HEK293 (cell line): ENCODE measurements around the gene HTT-AS.

Experiments
- CTCF ChIA-PET: fragments of 350-600 bp; formaldehyde crosslinking; extraction: SDS; loops from one replicate; lab custom pipeline; 2021; ENCODE audit warnings: antibody characterized with exemption; lab: Yijun Ruan, JAX
- POLR2A ChIA-PET: fragments of 300-600 bp; formaldehyde crosslinking; extraction: SDS; loops from one replicate; lab custom pipeline; 2020; ENCODE audit warnings: antibody characterized with exemption, inconsistent platforms; lab: Yijun Ruan, JAX
- H3K27ac ChIP-seq: fragments of 200-500 bp; sonication (Bioruptor generic); 2 replicates; pipeline ENCODE4 v1.5.1; 2014; ENCODE audit warnings: low read depth, low read length, control low read depth, inconsistent platforms; ENCODE audit errors: extremely low read depth
- H3K36me3 ChIP-seq, 2 experiments: fragments of 200-500 bp in 1 of 2; sonication (Bioruptor generic) in 1 of 2; 1 replicate in 1 of 2; 2 replicates in 1 of 2; pipeline ENCODE4 v1.5.1; 2014 to 2017; ENCODE audit warnings: inconsistent platforms in 2 of 2, low read length in 2 of 2; ENCODE audit not compliant: control insufficient read depth in 2 of 2, insufficient read depth in 1 of 2
- H3K4me1 ChIP-seq: fragments of 200-500 bp; sonication (Bioruptor generic); 2 replicates; pipeline ENCODE4 v1.5.1; 2014; ENCODE audit warnings: mild to moderate bottlenecking, low read length, inconsistent platforms; ENCODE audit not compliant: control insufficient read depth, insufficient read depth
- H3K4me3 ChIP-seq: 2 replicates; pipeline ENCODE4 v1.5.1; 2011; ENCODE audit warnings: low read depth, mild to moderate bottlenecking, control low read depth, low read length, moderate library complexity
- H3K9me3 ChIP-seq: fragments of 200-500 bp; sonication (Bioruptor generic); 2 replicates; pipeline ENCODE4 v1.5.1; 2014; ENCODE audit warnings: low read depth, low read length, inconsistent platforms; ENCODE audit not compliant: control insufficient read depth, insufficient read depth
- CTCF ChIP-seq: fragments of 450-650 bp; formaldehyde crosslinking; IDR thresholded peaks from 2 replicates; pipeline ENCODE4 v1.5.1; 2016; ENCODE audit warnings: missing biosample characterization, missing genetic modification characterization
- ELK4 ChIP-seq: IDR thresholded peaks from 2 replicates; pipeline ENCODE4 v1.6.1; 2011; ENCODE audit warnings: mild to moderate bottlenecking, low read depth, low read length, borderline replicate concordance
- GLI2 ChIP-seq: fragments of 450-650 bp; formaldehyde crosslinking; IDR thresholded peaks from 2 replicates; pipeline ENCODE4; 2017; ENCODE audit warnings: missing biosample characterization, missing genetic modification characterization, low read depth, borderline replicate concordance
- INSM2 ChIP-seq: fragments of 450-650 bp; formaldehyde crosslinking; IDR thresholded peaks from 2 replicates; pipeline ENCODE4 v1.5.1; 2016; ENCODE audit warnings: missing biosample characterization, missing genetic modification characterization
- KLF9 ChIP-seq: fragments of 450-650 bp; formaldehyde crosslinking; IDR thresholded peaks from 2 replicates; pipeline ENCODE4 v1.5.1; 2016; ENCODE audit warnings: missing biosample characterization, missing genetic modification characterization, low read depth
- OVOL3 ChIP-seq: fragments of 450-650 bp; formaldehyde crosslinking; IDR thresholded peaks from 2 replicates; pipeline ENCODE4 v1.5.1; 2016; ENCODE audit warnings: missing biosample characterization, missing genetic modification characterization
- PBX3 ChIP-seq: sonication (generic); formaldehyde crosslinking; IDR thresholded peaks from 2 replicates; pipeline ENCODE4 v1.8.1; 2022; ENCODE audit warnings: mild to moderate bottlenecking, moderate library complexity, missing genetic modification reagents
- SCRT2 ChIP-seq: fragments of 450-650 bp; formaldehyde crosslinking; IDR thresholded peaks from 2 replicates; pipeline ENCODE4 v1.5.1; 2016; ENCODE audit warnings: missing biosample characterization, missing genetic modification characterization
- YY2 ChIP-seq: fragments of 450-650 bp; formaldehyde crosslinking; IDR thresholded peaks from 2 replicates; pipeline ENCODE4 v1.5.1; 2016; ENCODE audit warnings: missing biosample characterization, missing genetic modification characterization
- ZBTB11 ChIP-seq: fragments of 450-650 bp; formaldehyde crosslinking; conservative IDR thresholded peaks from 2 replicates; pipeline ENCODE4 v1.5.1; 2016; ENCODE audit warnings: low read depth, missing biosample characterization, missing genetic modification characterization
- ZBTB6 ChIP-seq: fragments of 450-650 bp; formaldehyde crosslinking; IDR thresholded peaks from 2 replicates; pipeline ENCODE4 v1.5.1; 2017; ENCODE audit warnings: missing biosample characterization, missing genetic modification characterization
- ZNF157 ChIP-seq: fragments of 450-650 bp; formaldehyde crosslinking; IDR thresholded peaks from 2 replicates; pipeline ENCODE4 v1.5.1; 2016; ENCODE audit warnings: missing biosample characterization, missing genetic modification characterization
- ZNF223 ChIP-seq: fragments of 450-650 bp; formaldehyde crosslinking; IDR thresholded peaks from 2 replicates; pipeline ENCODE4 v1.5.1; 2016; ENCODE audit warnings: missing biosample characterization, missing genetic modification characterization
- ZNF362 ChIP-seq: fragments of 450-650 bp; formaldehyde crosslinking; IDR thresholded peaks from 2 replicates; pipeline ENCODE4 v1.5.1; 2016; ENCODE audit warnings: missing biosample characterization, missing genetic modification characterization
- ZNF521 ChIP-seq: fragments of 450-650 bp; formaldehyde crosslinking; IDR thresholded peaks from 2 replicates; pipeline ENCODE4 v1.5.1; 2017; ENCODE audit warnings: missing biosample characterization, mild to moderate bottlenecking, missing genetic modification characterization
- ZNF654 ChIP-seq: fragments of 450-650 bp; formaldehyde crosslinking; IDR thresholded peaks from 2 replicates; pipeline ENCODE4 v1.5.1; 2016; ENCODE audit warnings: low read depth, missing biosample characterization, missing genetic modification characterization
- ZNF677 ChIP-seq: fragments of 450-650 bp; IDR thresholded peaks from 2 replicates; pipeline ENCODE4 v1.5.0; 2018; ENCODE audit warnings: missing biosample characterization, mild to moderate bottlenecking, missing genetic modification characterization, moderate library complexity
- ZNF747 ChIP-seq: fragments of 450-650 bp; formaldehyde crosslinking; IDR thresholded peaks from 2 replicates; pipeline ENCODE4 v1.5.1; 2016; ENCODE audit warnings: missing biosample characterization, missing genetic modification characterization
- ZNF830 ChIP-seq: fragments of 450-650 bp; IDR thresholded peaks from 2 replicates; pipeline ENCODE4 v1.5.0; 2018; ENCODE audit warnings: missing biosample characterization, missing genetic modification characterization, low read depth, mild to moderate bottlenecking, moderate library complexity
- ZNF837 ChIP-seq: fragments of 450-650 bp; formaldehyde crosslinking; IDR thresholded peaks from 2 replicates; pipeline ENCODE4 v1.5.1; 2016; ENCODE audit warnings: missing biosample characterization, missing genetic modification characterization

The HTT-AS gene

GRCh38 chr4:3031357-3032082 is 42.8 kb downstream of the HTT-AS start (continued):
- TF ChIP-seq ZBTB11 (no peak), ZNF362 (tag by site-specific recombination) (no peak), SCRT2 (tag by site-specific recombination) (no peak), ELK4 (no peak), ZNF223 (tag by site-specific recombination) (no peak), ZNF677 (no peak), CTCF (tag by site-specific recombination) (no peak)

GRCh38 chr4:3030566-3031356 is 43.6 kb downstream of the HTT-AS start:
- Histone ChIP-seq H3K9me3 (no peaks in the 10 kb centered on the region), H3K27ac (no peak overlapping the region), H3K4me3 (no peak overlapping the region), H3K36me3 (no peaks in the 10 kb centered on the region), H3K4me1 (no peaks in the 10 kb centered on the region)
- POLR2A ChIA-PET = no interaction called here
- CTCF ChIA-PET = interaction anchor here (0.6 kb wide), 1 partner anchor 57 kb away, joined by 3 read pairs; no protein-coding TSS in a partner anchor
- TF ChIP-seq ZNF223 (tag by site-specific recombination) (no peak), ZNF654 (no peak), ZNF521 (no peak), YY2 (tag by site-specific recombination) (no peak), ZNF157 (no peak), ZNF747 (no peak), ZNF830 (no peak), SCRT2 (tag by site-specific recombination) (no peak), PBX3 (CRISPR knock-in tag) (no peak), OVOL3 (tag by site-specific recombination) (no peak), INSM2 (tag by site-specific recombination) (no peak), GLI2 (tag by site-specific recombination) (no peak), ZNF837 (no peak), ZBTB6 (tag by site-specific recombination) (no peak), KLF9 (tag by site-specific recombination) (no peak)
